HG03280 (cell line): ENCODE results near the gene CAPN5.

Experiments
- ATAC-seq: cut with Tn5 transposase; IDR thresholded peaks from one replicate; pipeline ENCODE4 v1.9.1; 2021; ENCODE audit warnings: mild to moderate bottlenecking, moderate library complexity; ENCODE audit not compliant: unreplicated experiment

The CAPN5 gene

DNA sequence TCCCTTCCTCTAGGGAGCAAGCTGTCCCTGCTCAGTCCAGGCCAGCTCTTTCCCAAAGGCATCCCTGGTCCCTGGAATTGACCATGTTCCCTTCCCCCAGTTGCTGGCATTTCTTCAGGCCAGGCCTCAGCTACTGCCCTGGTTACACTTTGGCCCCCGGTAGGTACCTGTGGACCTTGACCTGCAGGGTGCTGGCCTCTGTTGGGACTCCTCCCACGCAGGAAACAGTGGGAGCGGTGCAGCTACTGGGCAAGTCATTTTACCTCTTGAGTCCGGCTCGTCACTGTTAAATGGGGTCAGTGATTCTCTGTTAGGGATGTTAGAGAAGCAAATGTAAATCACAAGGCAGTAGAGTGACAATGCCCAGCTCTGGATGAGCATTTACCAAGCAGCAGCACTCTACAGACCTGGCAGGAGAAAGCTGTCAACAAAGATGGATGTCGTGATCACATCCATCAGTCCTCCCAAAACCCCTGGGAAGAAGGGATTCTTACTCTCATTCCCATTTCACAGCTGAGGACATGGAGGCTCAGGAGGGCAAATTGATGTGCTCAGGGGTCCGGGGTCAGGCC is 78.2 kb downstream of the CAPN5 start:
- no peak for ATAC-seq

DNA sequence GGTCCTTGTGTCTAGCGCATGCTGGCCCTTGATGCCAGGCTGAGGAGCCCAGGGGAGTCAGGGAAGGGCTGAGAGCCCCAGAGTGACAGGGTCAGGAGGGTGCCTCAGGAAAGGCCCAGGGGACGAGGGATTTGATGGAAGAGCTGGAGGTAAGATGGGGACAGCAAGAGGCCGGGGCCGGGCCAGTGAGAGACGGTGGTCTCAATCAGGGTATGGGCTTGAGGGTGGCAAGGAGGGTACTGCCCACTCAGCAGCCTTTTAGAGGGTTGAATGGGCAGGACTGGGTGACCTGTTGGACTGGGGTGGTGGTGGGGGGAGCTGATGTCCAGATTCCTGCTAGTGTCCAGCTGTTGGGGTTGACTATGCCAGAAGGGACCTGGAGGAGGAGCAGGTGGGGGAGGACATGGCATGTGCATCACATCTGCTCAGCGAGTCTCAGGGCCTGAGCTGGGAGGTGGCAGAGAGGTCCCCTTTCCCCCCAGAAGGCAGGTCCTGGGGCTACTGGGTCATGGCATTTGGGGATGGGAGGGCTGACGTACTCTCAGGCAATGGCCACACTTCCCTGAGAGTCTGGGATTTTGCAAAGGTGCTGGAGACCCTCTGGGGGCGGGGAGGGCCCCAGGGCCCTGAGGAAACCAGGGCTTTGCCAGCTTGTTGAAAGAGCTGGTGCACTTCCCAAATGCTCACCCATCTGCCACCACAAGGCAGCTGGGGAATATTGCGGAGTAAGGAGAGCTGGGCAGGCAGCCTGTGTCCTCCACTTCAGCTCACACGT is 79.7 kb downstream of the CAPN5 start:
- ATAC-seq, result no peak

DNA sequence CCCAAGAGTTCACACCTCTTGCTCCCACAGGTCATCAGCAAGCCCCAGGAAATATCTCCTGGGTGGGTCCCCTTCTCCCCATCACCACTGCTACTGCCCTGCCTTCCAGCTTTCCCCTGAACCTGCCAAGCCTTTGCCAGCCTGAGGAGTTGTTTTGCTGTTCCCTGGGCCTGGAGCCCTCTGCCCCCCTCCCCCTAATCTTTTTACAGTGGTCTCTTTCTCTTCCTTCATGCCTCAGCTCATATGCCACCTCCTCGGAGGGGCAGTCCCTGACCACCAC is 80.2 kb downstream of the CAPN5 start:
- ATAC-seq, result no peak

DNA sequence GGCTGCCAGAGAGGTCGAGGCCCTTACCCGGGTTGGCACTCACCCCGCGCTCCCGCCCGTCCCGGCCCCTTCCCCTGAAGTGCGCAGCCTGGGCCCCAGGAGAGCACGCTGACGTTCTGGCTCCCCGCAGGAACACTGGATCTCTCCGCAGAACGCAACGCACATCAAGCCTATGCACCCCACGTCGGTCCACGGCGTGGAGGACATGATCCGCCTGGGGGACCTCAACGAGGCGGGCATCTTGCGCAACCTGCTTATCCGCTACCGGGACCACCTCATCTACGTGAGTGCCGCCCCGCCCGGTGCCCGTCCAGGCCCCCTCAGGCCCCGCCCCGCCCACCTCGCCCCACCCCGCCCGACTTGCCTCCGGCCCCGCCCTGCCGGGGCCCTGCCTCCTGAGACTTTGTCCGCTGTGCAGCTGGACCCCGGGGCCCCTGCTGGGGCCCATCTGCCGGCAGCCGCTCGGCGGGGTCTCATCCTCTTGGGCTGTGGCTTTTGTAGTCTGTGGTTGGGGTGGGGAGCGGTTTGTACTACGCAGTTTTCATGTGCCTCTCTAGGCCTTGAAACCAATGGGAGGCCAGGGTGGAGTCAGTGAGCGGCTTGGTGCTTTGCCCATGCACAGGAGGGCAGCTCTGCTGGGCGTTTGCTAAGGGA is 81.0 kb downstream of the CAPN5 start:
- no peak for ATAC-seq

DNA sequence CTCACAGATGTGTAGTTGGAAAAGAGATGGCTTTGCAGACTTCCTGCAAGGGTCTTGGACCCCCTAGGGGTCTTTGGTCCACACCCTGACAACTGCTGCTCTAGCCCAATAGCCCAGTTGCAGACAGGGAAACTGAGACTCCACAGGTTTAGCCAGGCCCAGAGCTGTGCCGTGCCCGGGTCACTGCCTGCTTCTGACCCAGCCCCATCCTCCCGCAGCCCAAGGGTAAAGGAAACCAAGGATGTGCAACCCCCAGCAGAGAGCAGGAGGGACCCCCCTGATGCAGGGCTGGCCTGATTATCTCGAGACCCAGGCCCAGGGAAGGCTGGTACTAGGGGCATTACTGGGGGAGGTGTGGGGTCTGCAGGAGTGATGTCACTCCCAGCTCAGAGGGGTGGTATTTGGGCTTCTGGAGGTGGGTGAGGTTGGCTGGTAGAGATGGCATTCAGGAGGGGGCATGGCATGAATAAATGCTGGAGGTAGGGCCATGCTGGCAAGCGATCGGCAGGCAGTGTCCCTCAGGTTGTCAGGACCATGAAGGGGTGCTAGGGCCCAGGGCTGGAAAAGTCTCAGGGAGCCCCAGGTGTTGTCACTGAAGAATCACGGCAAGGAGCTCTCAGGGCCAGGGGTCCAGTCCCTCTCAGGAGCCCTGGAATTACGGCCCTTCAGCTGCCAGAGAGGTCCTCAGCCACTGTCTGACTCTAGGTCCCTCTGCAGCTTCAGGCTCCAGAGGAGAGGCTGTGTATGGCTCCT is 82.4 kb downstream of the CAPN5 start:
- no peak for ATAC-seq

DNA sequence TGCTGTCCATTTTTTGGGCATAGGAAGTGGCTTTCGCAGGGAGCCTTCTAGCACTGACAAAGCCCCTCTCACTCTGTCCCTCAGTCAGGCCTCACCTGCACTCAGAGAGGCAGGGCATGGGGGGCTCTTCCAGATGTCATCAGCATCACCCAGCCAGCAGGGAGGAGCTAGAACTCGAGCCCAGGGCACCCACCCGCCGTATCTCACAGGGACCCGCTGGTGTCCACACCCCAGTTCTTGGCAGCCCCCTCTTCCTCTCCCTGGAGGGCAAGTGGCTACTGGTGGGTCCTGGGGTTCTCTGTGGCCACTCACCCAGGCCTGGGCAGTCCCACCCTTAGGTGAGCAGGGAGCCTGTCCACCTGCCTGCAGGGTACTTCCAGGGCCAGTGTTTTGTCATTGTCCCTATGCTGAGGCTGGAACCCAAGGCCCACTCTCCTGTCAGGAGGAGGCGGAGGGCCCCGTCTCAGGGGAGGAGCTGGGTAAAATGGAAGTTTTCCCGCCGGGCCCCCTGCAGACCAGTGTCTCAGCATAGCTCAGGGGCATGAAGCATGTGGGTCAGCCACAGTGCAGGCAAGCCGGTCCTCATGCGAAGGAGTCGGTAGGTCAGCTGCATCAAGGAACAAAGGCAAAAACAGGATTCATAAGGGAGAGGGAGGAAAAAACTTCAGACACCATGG is 83.1 kb downstream of the CAPN5 start:
- ATAC-seq, result no peak

DNA sequence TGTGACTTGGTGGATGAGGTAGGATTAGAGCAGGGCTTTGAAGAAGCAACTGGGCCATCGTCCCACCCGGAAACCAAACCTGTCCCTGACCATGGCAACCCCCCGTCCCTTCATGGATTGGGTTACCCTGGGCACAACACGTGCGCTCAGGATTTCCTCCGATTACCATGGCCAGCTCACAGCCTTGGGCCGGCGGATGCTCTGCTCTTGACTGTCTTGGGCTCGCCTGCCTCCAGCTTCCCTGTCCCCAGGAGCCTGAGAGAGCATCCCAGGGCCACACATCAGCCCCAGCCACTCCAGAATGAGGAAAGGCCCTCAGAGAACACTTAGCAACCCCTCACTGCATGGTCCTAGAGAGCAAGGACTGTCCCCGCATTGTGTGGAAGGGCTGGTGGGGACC is 84.1 kb downstream of the CAPN5 start:
- ATAC-seq, result no peak

DNA sequence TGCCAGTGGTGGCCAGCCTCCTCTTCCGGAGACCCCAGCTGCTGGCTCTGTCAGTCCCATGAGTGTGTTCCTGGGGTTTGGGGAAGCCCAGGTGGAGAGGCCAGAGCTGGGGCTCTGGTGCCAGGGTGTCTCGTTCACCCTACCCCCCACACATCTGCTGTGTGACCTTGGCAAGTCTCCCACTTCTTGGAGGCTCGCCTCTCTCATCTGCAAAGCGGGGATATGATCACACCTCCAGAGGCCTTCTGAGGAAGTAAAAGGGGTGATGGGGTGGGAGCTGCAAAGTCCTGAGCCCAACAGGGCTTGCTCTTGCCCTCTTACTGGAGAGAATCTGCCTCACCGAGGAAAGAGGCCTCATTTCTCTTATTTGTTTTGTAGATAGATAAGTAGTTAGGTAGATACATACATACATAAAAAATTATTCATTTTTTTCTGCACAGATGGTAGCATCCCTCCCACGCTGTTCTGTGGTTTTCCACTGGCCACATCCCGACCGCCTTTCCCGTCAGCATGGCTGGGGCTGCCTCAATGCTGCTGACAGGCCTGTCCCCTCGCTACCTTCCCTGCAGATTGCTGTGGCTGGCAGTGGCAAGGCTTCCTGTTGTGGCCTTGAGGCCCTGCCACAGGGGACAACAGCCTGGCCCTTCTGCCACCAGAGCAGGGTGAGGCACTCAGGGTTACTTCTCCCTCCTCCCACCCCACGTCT is 85.2 kb downstream of the CAPN5 start:
- ATAC-seq, result no peak

DNA sequence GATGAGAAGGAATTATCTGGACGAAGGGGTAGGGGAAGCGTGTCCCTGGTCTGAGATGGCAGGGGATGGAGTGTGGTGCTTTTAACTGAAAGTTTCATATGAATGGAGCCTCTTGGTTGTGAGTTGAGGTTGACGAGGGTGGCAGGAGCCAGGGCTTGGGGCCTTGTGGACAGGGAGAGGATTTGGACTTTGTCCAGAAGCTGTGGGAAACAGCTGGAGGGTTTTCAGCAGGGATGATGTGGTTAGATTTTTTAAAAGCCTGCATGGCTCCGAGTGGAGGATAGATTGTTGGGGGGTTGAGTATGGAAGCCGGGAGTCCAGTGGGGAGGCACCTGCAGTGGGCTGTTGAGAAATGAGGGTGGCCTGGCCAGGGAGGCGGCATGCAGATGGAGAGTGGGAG is 86.1 kb downstream of the CAPN5 start:
- ATAC-seq, result no peak

DNA sequence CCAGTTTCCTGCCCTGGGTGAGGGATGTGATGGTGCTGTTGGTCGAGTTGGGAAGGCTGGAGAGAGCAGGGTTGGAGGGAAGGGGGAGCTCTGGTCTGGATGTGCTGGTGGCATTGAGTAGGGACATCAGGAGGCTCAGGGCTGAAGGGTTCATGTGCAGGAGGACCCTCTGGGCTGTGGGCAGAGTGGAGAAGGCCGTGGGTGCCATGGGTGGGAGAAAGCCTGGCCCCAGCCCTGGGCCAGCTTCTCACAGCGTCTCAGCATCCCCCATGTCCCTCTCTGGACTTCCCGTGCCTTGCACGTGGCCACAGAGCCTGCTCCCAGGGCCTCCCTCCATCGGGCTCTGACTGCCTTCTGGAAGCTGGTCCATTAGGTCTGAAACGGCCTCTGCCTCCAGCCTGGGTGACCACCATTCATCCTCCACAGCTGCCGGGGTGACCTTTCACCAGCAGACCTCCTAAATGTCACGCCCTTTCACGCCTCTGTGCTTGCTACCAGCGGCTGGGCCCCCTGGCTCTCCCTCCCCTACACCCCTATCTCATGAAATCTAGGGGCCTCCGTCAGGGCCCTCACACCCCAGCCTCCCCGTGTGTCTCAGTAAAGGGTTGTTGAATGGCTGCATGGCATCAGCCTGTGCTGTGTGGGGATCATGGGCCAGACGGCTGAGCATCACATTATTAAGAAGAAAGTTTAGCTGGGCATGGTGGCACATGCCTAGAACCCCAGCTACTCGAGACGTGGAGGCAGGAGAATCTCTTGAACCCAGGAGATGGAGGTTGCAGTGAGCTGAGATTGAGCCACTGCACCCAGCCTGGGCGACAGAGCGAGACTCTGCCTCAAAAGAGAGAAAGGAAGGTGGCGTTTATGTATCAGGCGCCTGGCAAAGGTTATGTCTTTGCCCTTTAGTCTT is 86.8 kb downstream of the CAPN5 start:
- ATAC-seq, result no peak

DNA sequence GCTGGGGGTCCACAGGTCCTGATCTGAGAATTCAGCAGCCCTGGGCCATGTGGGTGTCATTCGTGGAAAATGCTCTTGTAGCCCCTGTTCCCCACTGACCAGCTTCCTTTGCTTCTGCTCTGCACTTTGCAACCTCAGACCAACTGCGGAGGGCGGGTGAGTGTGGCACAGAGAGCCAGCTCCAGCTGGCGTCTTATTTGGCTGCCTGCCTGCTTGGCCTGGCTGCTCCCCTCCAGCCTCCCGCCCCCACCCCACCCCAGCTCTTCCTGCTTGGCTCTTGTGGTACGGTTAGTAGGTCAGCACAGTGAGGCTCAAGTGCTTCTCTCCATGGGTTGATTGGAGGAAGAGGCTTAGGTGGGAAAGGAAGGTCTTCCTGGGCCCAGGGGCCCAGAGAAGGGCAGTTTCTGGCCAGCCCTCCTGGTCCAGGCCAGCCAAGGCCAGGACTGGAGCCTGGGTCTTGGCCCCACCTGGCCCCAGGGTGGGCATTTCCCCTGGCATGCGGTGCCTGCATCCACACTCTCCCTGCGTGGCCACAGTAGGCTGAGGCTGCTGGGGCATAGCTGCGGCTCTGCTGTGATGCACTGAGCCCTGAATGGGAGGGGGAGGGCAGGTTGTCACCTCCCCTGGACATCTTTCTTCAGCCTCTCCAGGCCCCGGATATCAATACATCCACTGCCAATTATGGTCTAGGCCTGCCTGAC is 87.8 kb downstream of the CAPN5 start:
- ATAC-seq, result no peak

DNA sequence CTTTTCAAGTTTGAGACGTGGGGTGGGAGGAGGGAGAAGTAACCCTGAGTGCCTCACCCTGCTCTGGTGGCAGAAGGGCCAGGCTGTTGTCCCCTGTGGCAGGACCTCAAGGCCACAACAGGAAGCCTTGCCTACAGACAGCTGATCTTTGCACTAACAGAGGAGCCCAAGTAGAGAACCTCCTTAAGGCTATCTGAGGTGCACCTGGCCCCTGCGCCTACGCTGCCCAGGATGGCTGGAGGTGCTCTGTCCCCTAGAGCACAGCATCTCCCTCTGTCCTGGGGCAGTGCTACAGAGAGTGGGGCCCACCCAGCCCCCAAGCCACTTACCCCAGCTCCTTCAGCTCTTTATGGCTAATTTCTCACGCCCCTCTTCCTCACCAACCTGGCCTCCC is 88.3 kb downstream of the CAPN5 start:
- no peak for ATAC-seq

DNA sequence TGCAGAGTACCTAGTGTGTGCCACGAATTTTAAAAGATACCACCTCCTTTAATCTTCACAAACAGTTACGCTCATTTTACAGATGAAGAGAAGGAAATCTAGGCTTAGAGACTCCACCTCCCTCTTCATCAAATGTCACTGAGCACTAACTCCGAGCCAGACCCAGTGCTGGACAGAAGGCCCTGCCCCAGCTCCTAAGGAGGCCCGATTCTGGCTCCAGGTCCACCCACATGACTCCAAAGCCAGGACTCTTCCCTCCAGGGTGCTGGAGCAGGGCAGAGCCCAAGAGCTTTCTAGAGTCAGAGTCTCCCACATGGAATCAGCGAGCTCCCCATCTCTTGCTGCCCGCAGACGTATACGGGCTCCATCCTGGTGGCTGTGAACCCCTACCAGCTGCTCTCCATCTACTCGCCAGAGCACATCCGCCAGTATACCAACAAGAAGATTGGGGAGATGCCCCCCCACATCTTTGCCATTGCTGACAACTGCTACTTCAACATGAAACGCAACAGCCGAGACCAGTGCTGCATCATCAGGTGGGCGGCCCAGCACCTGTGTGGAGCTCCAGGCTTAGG is 88.9 kb downstream of the CAPN5 start:
- no peak for ATAC-seq

DNA sequence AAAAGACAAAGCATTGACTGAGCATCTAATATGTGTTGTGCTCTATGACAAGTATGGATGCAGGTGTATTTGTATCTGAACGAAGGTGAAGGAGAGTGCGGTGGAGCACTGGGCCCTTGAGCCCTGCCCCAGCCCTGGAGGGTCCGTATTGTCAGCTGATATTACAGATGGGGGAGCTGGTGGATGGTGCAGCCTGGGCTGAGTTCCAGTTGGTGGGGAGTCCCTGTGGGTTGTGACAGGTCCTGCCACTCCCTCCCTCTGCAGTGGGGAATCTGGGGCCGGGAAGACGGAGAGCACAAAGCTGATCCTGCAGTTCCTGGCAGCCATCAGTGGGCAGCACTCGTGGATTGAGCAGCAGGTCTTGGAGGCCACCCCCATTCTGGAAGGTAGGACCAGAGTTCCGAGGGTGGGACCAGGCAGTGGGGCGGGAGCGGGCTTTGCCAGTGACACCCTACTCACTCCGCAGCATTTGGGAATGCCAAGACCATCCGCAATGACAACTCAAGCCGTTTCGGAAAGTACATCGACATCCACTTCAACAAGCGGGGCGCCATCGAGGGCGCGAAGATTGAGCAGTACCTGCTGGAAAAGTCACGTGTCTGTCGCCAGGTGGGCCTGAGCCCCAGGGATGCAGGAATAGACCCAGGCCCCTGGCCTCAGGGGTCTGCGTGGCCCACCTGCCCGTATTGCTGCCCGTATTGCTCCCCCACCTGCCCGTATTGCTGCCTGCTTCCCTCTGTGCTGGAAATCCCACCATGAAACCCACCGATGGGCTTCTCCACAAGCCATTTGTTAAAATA is 89.8 kb downstream of the CAPN5 start:
- no peak for ATAC-seq

DNA sequence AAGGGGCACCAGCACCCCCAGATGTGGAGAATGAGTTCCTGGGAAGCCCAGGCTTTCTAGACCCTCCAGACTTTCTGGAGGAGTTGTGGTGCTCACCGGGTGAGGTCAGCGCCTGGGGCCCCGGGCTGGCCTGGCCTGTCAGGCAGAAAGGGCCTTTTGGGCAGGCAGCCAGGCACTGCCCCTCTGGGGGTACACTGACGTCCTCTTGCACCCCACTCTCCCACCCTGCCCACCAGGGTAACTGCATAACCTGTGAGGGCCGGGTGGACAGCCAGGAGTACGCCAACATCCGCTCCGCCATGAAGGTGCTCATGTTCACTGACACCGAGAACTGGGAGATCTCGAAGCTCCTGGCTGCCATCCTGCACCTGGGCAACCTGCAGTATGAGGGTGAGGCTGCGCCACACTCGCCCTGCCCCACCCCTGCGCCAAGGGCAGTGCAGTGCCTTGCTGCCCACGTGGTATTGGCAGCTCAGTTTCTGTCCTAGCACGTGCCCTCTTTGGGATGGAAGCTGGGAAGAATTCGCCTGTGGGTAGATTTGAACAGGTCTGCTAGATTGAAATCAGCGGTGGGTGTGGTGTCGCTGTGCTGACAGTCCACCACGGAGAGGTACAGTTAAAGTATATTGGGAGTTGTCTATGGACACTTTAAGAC is 91.4 kb downstream of the CAPN5 start:
- ATAC-seq, result no peak

DNA sequence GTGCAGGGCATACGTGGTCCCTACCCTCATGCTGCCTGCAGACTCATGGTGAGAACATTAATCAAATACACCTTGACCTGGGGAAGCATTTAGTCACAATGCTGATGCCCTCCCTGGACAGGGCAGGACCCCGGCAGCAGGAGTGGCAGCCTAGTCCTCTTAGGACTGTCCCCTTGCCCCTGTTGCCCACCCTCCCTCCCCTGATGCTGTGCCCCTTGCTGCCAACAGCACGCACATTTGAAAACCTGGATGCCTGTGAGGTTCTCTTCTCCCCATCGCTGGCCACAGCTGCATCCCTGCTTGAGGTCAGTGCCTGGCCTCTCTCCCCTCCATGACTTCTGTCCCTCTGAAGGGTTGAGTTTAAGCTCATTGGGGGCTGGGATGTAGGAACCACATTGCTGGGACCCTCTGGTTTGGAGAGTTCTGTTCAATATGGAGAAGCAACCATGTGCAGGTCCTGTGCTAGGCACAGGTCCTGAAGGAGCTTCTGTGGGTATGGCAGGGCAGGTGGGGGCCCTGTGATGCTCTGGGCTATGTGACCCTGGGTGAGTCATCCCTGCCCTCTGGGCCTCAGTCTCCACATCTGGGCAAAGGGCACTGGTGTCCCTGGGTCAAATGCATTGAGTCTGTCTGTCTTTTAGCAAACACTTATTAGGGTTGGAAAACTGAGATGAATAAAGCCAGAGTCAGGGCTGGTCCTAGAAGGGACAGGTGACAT is 92.6 kb downstream of the CAPN5 start:
- no peak for ATAC-seq
